CD4-positive, alpha-beta T cell treated with Interferon alpha-2 for 1 hour (primary cell): ENCODE results near the gene SPOCK1.
"Not testable (repeated sequence)": the region's sequence is repeated elsewhere in the genome, so short reads cannot be mapped to it uniquely, and the experiment has no call there.

Experiments used
- DNase-seq, 2 donors: peaks; one replicate each; pipeline ENCODE4 v3.0.0-alpha.2; 2020 to 2022

Gene SPOCK1

DNA sequence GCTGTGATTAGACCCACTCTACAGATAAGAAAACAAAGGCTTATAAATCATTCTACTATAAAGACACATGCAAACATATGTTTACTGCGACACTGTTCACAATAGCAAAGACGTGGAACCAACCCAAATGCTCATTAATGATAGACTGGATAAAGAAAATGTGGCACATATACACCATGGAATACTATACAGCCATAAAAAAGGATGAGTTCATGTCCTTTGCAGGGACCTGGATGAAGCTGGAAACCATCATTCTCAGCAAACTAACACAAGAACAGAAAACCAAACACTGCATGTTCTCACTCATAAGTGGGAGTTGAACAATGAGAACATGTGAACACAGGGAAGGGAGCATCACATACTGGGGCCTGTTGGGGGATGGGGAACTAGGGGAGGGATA, 240.0 kb downstream of the SPOCK1 start:
- DNase-seq = not testable (repeated sequence)

GRCh38 chr5:137254119-137255090, 244.7 kb downstream of the SPOCK1 start:
- no peak for DNase-seq

DNA sequence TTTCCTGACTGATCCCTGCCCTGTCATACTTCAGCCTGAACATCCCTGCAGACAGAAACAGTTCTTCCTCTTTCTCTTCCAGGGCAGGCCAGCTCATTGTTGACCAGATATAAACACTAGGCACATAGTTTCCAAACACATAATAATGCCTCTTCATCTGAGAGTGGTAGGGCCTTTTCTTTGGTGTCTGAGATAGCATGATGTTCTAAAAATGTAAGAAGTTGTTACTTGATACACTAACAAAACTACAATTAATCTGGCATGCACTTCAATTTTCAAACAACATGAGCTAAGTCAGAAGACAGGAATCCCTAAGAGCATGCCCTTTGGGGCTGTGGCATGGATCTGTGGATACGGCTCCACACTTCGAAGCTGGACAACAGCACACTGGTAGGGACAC, 246.6 kb downstream of the SPOCK1 start:
- DNase-seq = no peak

DNA sequence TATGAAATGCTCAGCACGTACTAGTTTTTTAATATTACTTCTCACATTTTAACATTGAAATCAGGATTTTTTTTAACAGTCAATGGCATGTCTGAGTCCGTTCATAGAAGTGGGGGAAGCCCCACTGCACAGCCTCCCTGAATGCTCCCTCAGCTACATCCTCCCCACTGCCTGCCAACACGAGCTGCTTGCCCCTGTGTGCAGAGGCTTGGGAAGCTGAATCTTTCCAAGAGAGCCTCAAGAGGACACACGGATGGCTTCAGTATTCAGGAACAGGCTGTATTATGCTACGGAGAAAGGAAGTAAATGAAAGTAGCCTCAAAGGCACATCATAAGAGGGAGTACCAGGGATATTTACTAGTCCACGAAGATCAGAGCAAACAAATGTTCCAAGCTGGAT, 248.7 kb downstream of the SPOCK1 start:
- DNase-seq = no peak

GRCh38 chr5:137248527-137248926, 250.6 kb downstream of the SPOCK1 start:
- no peak for DNase-seq

DNA sequence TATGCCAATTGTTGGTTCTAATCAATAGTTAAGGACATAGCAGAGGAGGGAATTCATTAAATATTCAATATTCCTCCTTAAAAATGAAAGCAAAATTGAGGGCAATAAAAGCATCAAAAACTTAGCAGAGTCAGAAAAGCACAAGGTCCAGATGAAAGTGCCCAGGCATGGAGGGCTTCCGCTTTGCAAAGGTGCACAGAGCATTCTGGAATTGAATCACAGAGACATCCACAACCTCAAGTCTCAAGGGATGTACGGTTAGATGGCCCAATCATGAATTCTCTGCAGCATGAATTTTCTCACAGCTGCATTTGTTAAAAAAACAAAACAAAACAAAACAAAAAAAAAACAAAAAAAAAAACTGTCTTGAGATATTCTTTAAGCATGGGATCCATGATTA, 253.7 kb downstream of the SPOCK1 start:
- DNase-seq = no peak

DNA sequence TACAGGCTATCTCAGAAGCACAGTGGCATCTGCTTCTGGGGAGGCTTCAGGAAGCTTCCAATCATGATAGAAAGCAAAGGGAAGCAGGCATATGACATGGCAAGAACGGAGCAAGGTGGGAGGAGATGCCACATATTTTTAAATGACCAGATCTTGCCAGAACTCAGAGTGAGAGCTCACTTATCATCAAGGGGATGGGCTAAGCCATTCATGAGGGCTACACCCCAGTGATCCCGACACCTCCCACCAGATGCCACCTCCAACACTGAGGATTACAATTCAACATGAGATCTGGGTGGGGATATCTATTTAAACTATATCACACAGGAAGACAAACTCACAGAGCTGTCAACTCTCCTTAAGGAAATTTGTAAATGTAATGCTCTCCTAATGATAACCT, 258.8 kb downstream of the SPOCK1 start:
- DNase-seq = no peak

GRCh38 chr5:137236849-137237507, 262.1 kb downstream of the SPOCK1 start:
- no peak for DNase-seq

GRCh38 chr5:137236252-137236651, 262.9 kb downstream of the SPOCK1 start:
- no peak for DNase-seq

DNA sequence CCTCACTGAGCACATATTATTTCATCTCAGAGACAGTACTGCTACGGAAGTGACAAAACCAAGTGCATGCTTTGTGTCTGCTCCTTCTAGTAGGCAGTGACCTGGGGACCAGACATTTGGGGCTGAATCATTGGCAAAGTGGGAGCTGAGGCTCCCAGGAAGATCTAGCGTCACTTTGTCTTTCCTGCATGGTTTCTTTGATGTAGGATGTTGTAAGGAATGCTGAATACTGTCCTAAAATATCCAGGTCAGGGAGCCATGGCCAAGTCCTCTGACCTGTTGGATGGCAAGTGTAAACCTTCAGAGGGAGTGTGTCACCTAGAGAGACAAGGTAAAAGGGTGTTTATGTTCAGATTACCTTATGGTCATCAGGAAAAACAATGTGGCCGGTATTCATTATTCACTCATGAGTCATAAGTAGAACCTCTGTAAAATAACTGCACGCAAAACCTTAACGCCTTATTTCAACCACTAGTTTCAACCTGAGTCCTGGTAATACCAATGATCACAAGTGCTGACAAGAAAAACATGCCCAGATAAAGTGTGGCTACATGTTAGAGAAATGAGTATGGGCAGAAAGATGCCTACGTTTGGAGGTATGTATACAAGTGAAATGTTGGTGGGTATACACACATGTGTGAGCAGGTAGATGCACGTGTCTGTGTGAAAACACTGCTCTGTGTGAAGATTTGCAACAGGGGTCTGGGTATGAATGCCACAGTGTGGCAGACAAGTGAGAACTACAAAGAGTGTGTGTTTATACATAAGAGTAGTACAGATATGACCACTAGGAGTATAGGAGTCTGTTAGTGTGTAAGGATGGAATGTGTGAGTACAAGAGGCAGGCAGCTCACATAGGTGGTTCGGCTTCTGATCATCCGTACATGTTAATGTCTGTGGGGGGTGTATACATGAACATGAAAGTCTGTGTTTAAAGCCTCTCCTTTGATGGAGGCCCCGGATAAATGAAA, 263.9 kb downstream of the SPOCK1 start:
- DNase-seq = no peak

- no peak for DNase-seq
Measured at GRCh38 chr5:137233726-137234125, 265.4 kb downstream of the SPOCK1 start.

GRCh38 chr5:137233304-137233703, 265.8 kb downstream of the SPOCK1 start:
- DNase-seq = not testable (repeated sequence)

DNA sequence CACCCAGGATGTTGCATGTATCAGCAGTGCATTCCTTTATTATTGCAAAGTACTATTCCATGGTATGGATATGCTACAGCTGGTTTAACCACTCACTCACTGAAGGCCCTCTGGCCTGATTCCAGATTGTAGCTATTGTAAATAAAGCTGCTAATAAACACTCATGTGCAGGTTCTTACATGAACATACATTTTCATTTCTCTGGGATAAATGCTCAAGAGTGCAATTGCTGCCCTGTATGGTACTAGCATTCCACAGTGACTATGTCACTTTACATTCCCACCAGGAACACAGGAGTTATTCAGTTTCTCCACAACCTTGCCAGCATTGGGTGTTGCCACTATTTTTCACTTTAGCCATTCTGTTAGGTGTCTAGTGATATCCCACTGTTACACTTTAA, 267.6 kb downstream of the SPOCK1 start:
- no peak for DNase-seq

- DNase-seq = no peak
Measured at GRCh38 chr5:137228816-137229215, 270.3 kb downstream of the SPOCK1 start.

- no peak for DNase-seq
Measured at GRCh38 chr5:137226081-137226480, 273.0 kb downstream of the SPOCK1 start.

- DNase-seq = no peak
Measured at GRCh38 chr5:137223324-137224295, 275.5 kb downstream of the SPOCK1 start.

GRCh38 chr5:137221943-137222342, 277.2 kb downstream of the SPOCK1 start:
- no peak for DNase-seq

DNA sequence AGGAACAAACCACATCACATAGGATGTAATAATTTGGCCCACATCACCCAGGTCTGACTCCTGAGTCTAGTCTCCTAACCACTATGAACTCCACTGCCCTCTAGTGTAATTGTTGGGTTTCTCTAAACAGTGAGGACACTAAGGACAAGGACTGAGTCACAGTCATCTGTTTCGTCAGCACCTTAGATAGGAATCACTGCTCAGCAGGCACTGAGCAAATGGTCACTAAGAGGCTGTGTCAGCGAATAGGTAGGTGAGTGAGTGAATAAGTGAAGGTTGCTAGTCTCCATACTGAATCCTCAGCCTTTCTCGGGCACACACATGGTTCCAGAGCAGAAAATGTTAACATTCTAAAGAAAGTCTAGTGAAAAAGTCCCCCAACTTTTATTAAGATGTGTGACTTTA, 278.6 kb downstream of the SPOCK1 start:
- no peak for DNase-seq

- no peak for DNase-seq
Measured at GRCh38 chr5:137218896-137219295, 280.2 kb downstream of the SPOCK1 start.

- DNase-seq = no peak
Measured at GRCh38 chr5:137218471-137218870, 280.7 kb downstream of the SPOCK1 start.

DNA sequence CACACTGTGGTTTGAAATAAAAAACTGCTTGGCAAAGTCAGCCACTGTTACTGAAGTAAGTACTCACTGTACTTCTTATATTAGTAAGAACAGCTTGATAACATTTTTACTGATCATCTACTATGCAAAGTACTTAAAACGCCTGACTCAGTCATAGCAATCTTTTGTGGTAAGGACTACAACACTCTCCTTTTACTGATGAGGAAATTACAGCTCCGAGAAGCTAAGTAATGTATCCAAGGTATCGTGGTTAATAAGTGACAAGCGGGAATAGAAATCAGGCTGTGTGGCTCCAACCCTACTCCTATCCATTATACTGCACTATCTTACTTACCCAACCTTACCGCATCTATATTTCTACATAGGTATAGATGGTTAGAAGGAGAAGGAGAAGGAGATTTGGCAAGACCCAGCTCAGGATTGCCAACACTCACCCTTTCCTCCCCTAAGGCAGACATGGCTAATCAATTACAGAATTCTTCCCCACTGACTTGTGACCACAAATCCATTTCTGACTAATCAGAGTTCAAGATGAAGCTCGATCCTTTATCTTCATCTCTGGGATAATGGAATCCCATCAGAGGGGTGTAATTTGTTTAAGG, 281.4 kb downstream of the SPOCK1 start:
- no peak for DNase-seq
